ENCODE measurements around the gene TRAF3IP1. TPM values are rescaled to one million over a fixed set of nuclear protein-coding genes. Genes with fewer than 3 reads are reported as not detected.

TRAF3IP1 gene
- polyA plus RNA-seq, 1 donor from 2014 or later = 12.5 TPM

DNA sequence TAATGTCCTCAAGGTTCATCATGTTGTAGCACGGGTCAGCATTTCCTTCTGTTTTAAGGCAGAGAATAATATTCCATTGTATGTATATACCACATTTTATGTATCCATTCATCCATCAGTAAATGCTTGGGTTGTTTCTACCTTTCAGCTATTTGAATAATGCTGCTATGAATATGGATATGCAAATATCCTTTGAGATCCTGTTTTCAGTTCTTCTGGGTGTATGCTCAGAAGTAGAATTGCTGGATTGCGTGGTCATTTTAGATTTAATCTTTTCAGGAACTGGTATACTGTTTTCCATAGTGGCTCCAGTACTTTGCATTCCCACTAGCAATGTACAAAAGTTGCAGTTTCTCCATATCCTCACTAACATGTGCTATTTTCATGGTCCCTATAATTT lies 93.0 kb downstream of the TRAF3IP1 start:
- Histone ChIP-seq H4K20me1 (ENCODE audit: insufficient read depth) (no peaks in the 10 kb centered on the region), H3K79me2 (replicated peaks; ENCODE audit: insufficient read depth, low read length) (no peaks in the 10 kb centered on the region), H3K9me3 (ENCODE audit: low read length) (no peaks in the 10 kb centered on the region), H3K4me2 (ENCODE audit: low read length) (no peak overlapping the region), H3K27me3 (ENCODE audit: insufficient read depth, low read depth, low read length) (no peaks in the 10 kb centered on the region), H3K27ac (ENCODE audit: low read length) (no peak overlapping the region), H3K9me2 (ENCODE audit: insufficient read depth, low read length) (no peaks in the 10 kb centered on the region), H3K4me3 (ENCODE audit: low read length) (no peak overlapping the region), H2AFZ (ENCODE audit: low read depth, low read length) (no peak overlapping the region), H3K9ac (ENCODE audit: low read length) (no peak overlapping the region), H3F3A (ENCODE audit: insufficient read depth, low read length, poor library complexity, severe bottlenecking) (no peaks in the 10 kb centered on the region), H3K36me3 (ENCODE audit: insufficient read depth, low read length) (no peaks in the 10 kb centered on the region)
- TF ChIP-seq SMC3 (conservative IDR thresholded peaks at IDR 0.05; ENCODE audit: poor library complexity) = no peak
- TF ChIP-seq MXI1 (conservative IDR thresholded peaks at IDR 0.05; ENCODE audit: poor library complexity, severe bottlenecking) = no peak
- no peak for TF ChIP-seq CTCF (IDR thresholded peaks at IDR 0.05; ENCODE audit: poor library complexity, severe bottlenecking)
- no peak for TF ChIP-seq EZH2 (IDR thresholded peaks at IDR 0.05; ENCODE audit: borderline replicate concordance, insufficient read depth, low read length, poor library complexity, severe bottlenecking)
- no peak for TF ChIP-seq REST (IDR thresholded peaks at IDR 0.05; ENCODE audit: borderline replicate concordance)
- TF ChIP-seq TAF1 (IDR thresholded peaks at IDR 0.05; ENCODE audit: low read depth) = no peak
- TF ChIP-seq POLR2AphosphoS5 (IDR thresholded peaks at IDR 0.05) = no peak
- no peak for TF ChIP-seq RAD21 (conservative IDR thresholded peaks at IDR 0.05)
- no peak for TF ChIP-seq EP300 (conservative IDR thresholded peaks at IDR 0.05; ENCODE audit: poor library complexity, severe bottlenecking)

- no peaks in the 10 kb centered on the region for H3K36me3 ChIP-seq (ENCODE audit: insufficient read depth, low read length)
- H3K27ac ChIP-seq (ENCODE audit: low read length) = no peak overlapping the region
- H3K9me2 ChIP-seq (ENCODE audit: insufficient read depth, low read length) = no peaks in the 10 kb centered on the region
- no peak overlapping the region for H3K9ac ChIP-seq (ENCODE audit: low read length)
- H3K79me2 ChIP-seq (replicated peaks; ENCODE audit: insufficient read depth, low read length) = no peaks in the 10 kb centered on the region
- H3K4me3 ChIP-seq (ENCODE audit: low read length) = no peak overlapping the region
- no peaks in the 10 kb centered on the region for H3K27me3 ChIP-seq (ENCODE audit: insufficient read depth, low read depth, low read length)
- no peak overlapping the region for H2AFZ ChIP-seq (ENCODE audit: low read depth, low read length)
- TF ChIP-seq CTCF (IDR thresholded peaks at IDR 0.05; ENCODE audit: poor library complexity, severe bottlenecking) (no peak), SMC3 (conservative IDR thresholded peaks at IDR 0.05; ENCODE audit: poor library complexity) (no peak)
- no peak overlapping the region for H3K4me2 ChIP-seq (ENCODE audit: low read length)
- no peaks in the 10 kb centered on the region for H4K20me1 ChIP-seq (ENCODE audit: insufficient read depth)
- H3K9me3 ChIP-seq (ENCODE audit: low read length) = no peaks in the 10 kb centered on the region
- H3F3A ChIP-seq (ENCODE audit: insufficient read depth, low read length, poor library complexity, severe bottlenecking) = no peaks in the 10 kb centered on the region
Observed at GRCh38 chr2:238415036-238415764, 94.9 kb downstream of the TRAF3IP1 start.

Data from neural cell (in vitro differentiated cells).